Peyer's patch (tissue), 4 donors: ENCODE data around the gene SEMA4D. TPM values are rescaled to one million over a fixed set of nuclear protein-coding genes. Genes with fewer than 3 reads are reported as not detected.
A peak's percentile ranks its signal among the peaks of the same experiment; 100 is the strongest.

Experiments
- DNase-seq, 3 donors: peaks; one replicate each; pipeline ENCODE4 v3.0.0-alpha.2; 2017 to 2019
- H3K27ac ChIP-seq, 4 donors: fragments of 200-600 bp; sonication (generic); one replicate each; pipeline ENCODE4 v1.5.1; 2016 to 2019
- H3K27me3 ChIP-seq, 2 donors: fragments of 200-600 bp; sonication (generic); one replicate each; pipeline ENCODE4 v1.5.1; 2019
- H3K36me3 ChIP-seq, 3 donors: fragments of 200-600 bp; sonication (generic); one replicate each; pipeline ENCODE4 v1.5.1; 2016 to 2019
- H3K4me1 ChIP-seq, 4 donors: fragments of 200-600 bp; sonication (generic); one replicate each; pipeline ENCODE4 v1.5.1; 2016 to 2019
- H3K4me3 ChIP-seq, 4 donors: fragments of 200-600 bp; sonication (generic); 1 replicate in 3 of 4; 2 replicates in 1 of 4; pipeline ENCODE4 v1.5.1; 2016 to 2019; ENCODE audit warnings: mild to moderate bottlenecking in 1 of 4
- H3K9me3 ChIP-seq, 4 donors: fragments of 200-600 bp; sonication (generic); one replicate each; pipeline ENCODE4 v1.5.1; 2016 to 2019; ENCODE audit warnings: mild to moderate bottlenecking in 1 of 4
- POLR2A ChIP-seq, 2 donors: fragments of 450-650 bp; IDR thresholded peaks; one replicate each; pipeline ENCODE4 v1.5.1; 2017; ENCODE audit warnings: antibody characterized with exemption in 2 of 2, mild to moderate bottlenecking in 2 of 2, moderate library complexity in 2 of 2
- total RNA-seq, 4 donors: library from RNA; depleted of rRNA; stranded (reverse); fragments of >200 nt; gene quantifications; one replicate each; pipeline ENCODE4 v1.1.0, GENCODE V29; 2016
- TF ChIP-seq, protein P1 (sequence below), 6 experiments: fragments of 450-650 bp in 4 of 6; fragments of 200-600 bp in 2 of 6; sonication (generic) in 1 of 6; IDR thresholded peaks; one replicate each; pipeline ENCODE4 v1.5.1; 2017 to 2019; ENCODE audit warnings: antibody characterized with exemption in 6 of 6, mild to moderate bottlenecking in 3 of 6, moderate library complexity in 1 of 6

SEMA4D gene
- total RNA-seq, 4 donors from 2014 or later, result 24.3 to 124 (median 30.0) TPM

DNA sequence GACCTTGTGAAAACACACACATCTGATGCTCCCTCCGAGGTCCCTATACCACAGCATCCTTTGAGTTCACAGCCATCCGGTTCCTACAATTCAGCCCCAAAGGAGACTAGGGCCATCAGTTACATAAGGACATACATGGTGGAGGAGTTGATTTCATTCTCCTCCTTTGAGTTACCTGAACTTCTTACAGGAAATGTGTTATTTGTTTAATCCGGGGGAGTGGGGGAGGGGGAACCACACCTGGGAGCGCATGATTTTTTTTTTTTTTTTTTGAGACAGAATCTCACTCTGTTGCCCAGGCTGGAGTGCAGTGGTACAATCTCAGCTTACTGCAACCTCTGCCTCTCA lies 30.7 kb downstream of the SEMA4D start:
- H3K9me3 ChIP-seq, result no peaks in the 10 kb centered on the region
- peak overlapping the region; percentile 76 to 96 (median 87) for H3K27ac ChIP-seq
- no peak overlapping the region for H3K4me3 ChIP-seq
- H3K4me1 ChIP-seq, result peaks cover 0 to 33% (median 15%) of the 10 kb centered on the region in 4 donors
- H3K27me3 ChIP-seq, result no peaks in the 10 kb centered on the region
- peak in 1 of 3 donors; percentile 57 for DNase-seq
- H3K36me3 ChIP-seq, result no peaks in the 10 kb centered on the region
- TF ChIP-seq POLR2A (IDR thresholded peaks at IDR 0.05), result no peak
- TF ChIP-seq, protein P1, sequence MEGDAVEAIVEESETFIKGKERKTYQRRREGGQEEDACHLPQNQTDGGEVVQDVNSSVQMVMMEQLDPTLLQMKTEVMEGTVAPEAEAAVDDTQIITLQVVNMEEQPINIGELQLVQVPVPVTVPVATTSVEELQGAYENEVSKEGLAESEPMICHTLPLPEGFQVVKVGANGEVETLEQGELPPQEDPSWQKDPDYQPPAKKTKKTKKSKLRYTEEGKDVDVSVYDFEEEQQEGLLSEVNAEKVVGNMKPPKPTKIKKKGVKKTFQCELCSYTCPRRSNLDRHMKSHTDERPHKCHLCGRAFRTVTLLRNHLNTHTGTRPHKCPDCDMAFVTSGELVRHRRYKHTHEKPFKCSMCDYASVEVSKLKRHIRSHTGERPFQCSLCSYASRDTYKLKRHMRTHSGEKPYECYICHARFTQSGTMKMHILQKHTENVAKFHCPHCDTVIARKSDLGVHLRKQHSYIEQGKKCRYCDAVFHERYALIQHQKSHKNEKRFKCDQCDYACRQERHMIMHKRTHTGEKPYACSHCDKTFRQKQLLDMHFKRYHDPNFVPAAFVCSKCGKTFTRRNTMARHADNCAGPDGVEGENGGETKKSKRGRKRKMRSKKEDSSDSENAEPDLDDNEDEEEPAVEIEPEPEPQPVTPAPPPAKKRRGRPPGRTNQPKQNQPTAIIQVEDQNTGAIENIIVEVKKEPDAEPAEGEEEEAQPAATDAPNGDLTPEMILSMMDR (IDR thresholded peaks at IDR 0.05), result no peak

DNA sequence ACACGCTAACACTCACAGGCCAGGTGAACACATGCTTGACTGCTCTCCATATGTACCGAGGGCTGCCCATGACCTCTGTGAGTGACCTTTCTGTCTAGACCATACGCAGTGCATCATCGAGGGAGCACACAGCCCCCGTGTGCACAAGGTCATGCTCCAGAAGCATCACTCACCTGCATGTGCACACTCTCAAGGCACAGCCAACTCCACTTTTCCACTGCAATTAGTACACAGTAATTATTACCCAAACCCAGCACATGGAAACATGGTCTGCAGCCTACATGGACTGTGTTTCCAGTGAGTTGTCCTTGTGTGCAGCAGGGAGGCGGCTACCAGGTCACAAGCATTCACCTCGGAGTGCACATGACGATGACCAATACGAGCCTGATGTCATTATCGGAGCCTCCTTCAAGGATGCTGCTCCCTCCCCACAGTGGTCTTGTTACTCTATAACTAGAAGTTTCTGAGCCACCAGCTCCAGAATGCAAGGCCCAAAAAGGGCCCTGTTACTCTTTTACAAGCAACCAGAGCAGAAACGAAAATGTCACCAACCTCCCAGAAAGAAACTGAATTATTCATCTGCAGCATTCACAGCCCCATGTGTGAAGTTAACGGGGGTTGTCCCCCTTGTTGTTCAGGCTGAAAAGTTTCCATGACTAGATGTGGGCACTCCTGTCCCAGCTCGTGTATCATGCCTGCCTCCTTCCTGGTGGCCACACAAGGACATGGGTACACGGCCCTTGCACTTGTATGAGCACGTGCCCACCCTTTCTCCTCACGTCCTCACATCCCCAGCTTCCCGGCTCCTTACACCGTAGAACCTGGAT lies 31.2 kb downstream of the SEMA4D start:
- no peak overlapping the region for H3K4me3 ChIP-seq
- H3K9me3 ChIP-seq, result no peaks in the 10 kb centered on the region
- peak; percentile 36 to 68 (median 54) for DNase-seq
- H3K27ac ChIP-seq, result peak overlapping the region; percentile 76 to 96 (median 87)
- H3K4me1 ChIP-seq, result peaks cover 0 to 33% (median 15%) of the 10 kb centered on the region in 4 donors
- no peaks in the 10 kb centered on the region for H3K27me3 ChIP-seq
- no peaks in the 10 kb centered on the region for H3K36me3 ChIP-seq
- TF ChIP-seq, protein P1 (IDR thresholded peaks at IDR 0.05), result no peak
- no peak for TF ChIP-seq POLR2A (IDR thresholded peaks at IDR 0.05)

DNA sequence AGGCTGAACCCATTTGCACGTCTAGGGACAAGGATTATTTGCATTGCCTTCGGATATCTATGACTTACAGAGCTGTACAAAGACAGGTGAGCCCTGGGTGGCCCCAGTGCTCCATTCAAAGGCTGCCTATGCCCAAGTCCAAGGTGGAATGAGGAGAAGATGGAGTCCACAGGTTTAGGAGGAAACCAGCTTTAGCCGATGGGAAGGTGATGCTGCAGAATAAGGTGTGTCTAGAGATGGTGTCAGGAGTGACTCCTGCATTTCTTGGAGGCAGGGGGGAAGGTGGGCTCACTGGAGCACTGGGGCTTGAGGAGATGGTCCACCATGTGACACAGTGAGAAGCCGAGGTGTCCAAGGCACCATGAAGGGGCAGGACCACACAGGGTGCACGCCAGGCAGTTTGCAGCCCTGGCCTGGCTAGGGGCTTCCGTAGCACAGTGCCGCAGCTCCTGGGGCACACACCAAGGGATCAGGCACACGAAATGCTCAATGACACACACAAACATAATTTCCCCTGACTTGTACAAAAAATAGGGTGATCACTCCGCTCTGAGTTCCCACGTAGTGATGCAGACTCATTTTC lies 32.1 kb downstream of the SEMA4D start:
- TF ChIP-seq, protein P1 (IDR thresholded peaks at IDR 0.05), result no peak
- TF ChIP-seq POLR2A (IDR thresholded peaks at IDR 0.05), result no peak
- Histone ChIP-seq H3K36me3 (no peaks in the 10 kb centered on the region), H3K9me3 (no peaks in the 10 kb centered on the region), H3K27me3 (no peaks in the 10 kb centered on the region), H3K4me3 (no peak overlapping the region), H3K27ac (peak overlapping the region; percentile 76 to 96 (median 87)), H3K4me1 (peaks cover 0 to 33% (median 13%) of the 10 kb centered on the region in 4 donors)
- peak in 2 of 3 donors; percentile 16 to 39 for DNase-seq

DNA sequence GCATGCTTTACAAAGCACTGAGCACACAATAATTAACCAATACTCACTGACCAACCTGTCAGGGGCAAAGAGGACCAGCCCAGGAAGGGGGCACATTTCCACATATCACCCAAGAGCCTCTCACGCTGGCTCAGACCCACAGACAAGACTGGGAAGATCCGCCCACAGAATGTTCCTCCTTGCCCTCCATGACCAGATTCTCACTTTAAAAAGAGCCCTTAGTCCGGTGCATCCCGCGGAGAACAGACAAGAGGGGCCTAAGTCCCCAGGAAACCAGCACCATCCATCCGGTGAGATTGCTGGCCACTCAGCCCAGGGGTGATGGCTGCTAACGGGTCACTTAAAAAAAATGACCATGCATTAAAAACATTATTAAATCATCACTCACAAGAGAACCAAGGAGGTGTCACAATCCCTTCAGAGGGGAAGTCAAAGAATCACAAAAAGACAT lies 32.9 kb downstream of the SEMA4D start:
- no peaks in the 10 kb centered on the region for H3K36me3 ChIP-seq
- DNase-seq, result peak in 2 of 3 donors; percentile 43 to 46
- peaks cover 0 to 33% (median 11%) of the 10 kb centered on the region in 4 donors for H3K4me1 ChIP-seq
- no peak for TF ChIP-seq POLR2A (IDR thresholded peaks at IDR 0.05)
- TF ChIP-seq, protein P1 (IDR thresholded peaks at IDR 0.05), result no peak
- no peaks in the 10 kb centered on the region for H3K9me3 ChIP-seq
- H3K27me3 ChIP-seq, result no peaks in the 10 kb centered on the region
- H3K27ac ChIP-seq, result peak overlapping the region; percentile 76 to 96 (median 87)
- H3K4me3 ChIP-seq, result no peak overlapping the region

DNA sequence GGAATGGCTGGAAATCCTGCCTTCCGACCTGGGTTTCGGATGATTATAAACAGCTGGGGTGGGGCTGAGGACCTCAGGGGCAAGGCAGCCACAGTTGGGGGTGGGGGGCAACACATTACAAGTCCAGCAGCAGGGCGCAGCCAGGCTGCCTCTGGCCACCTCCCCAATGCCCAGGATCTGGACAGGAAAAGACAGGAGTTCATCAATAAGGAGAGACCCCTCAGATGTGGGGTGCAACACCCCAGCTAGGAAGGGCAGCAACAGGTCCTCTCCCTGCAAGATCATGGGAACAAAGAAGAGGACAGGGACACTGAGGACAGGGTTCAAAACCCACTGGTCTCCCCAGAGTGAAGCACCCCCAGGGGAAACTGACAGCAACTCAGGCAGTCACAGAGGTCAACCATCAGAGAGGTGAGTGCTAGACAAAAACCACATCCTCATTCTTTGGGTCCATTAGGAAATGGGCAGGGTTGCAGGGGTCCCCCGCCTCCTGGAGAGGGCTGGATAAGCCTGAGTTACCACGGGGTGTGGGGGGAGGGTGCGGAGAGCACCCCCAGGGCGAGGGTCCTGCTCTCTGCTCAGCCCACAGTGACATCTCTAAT lies 33.5 kb downstream of the SEMA4D start:
- Histone ChIP-seq H3K4me1 (peaks cover 0 to 33% (median 11%) of the 10 kb centered on the region in 4 donors), H3K27ac (peak overlapping the region; percentile 76 to 96 (median 87)), H3K36me3 (no peaks in the 10 kb centered on the region), H3K27me3 (no peaks in the 10 kb centered on the region), H3K4me3 (peak overlapping the region in 2 of 4 donors; percentile 13 to 34), H3K9me3 (no peaks in the 10 kb centered on the region)
- peak; percentile 38 to 75 (median 64) for DNase-seq
- TF ChIP-seq POLR2A (IDR thresholded peaks at IDR 0.05), result no peak
- TF ChIP-seq, protein P1 (IDR thresholded peaks at IDR 0.05), result no peak
